PC-3 (cell line): ENCODE measurements around the gene LRBA. TPM values are rescaled to one million over a fixed set of nuclear protein-coding genes. Genes with fewer than 3 reads are reported as not detected.

Experiments used
- ATAC-seq: fragments of 200-7000 bp; cut with Tn5 transposase; 2 replicates; pipeline ENCODE4 v1.9.1; 2020; ENCODE audit warnings: mild to moderate bottlenecking, moderate library complexity
- BruUV-seq: library from RNA; stranded (reverse); fragments of 400-500 nt; replicated peaks from 2 replicates; lab custom pipeline; 2021; lab: Mats Ljungman, UMichigan
- CTCF ChIA-PET: fragments of 300-600 bp; sonication (Branson Sonifier 250); formaldehyde crosslinking; loops from one replicate; lab custom pipeline; 2022; ENCODE audit warnings: antibody characterized with exemption; lab: Charles Lee
- POLR2A ChIA-PET: fragments of 300-600 bp; sonication (Branson Sonifier 250); formaldehyde crosslinking; loops from one replicate; lab custom pipeline; 2022; ENCODE audit warnings: antibody characterized with exemption; ENCODE audit not compliant: unreplicated experiment; lab: Charles Lee
- DNase-seq: peaks from one replicate; pipeline ENCODE4 v3.0.0-alpha.2; 2015
- H2AFZ ChIP-seq: fragments of 300-600 bp; sonication (generic); 2 replicates; pipeline ENCODE4 v1.6.0; 2016; ENCODE audit warnings: antibody characterized with exemption, low read length
- H3F3A ChIP-seq: fragments of 300-600 bp; sonication (generic); one replicate; pipeline ENCODE4 v1.6.0; 2017; ENCODE audit warnings: antibody characterized with exemption, low read length, control low read depth, mild to moderate bottlenecking; ENCODE audit not compliant: unreplicated experiment
- H3K27ac ChIP-seq: fragments of 300-600 bp; sonication (generic); 2 replicates; pipeline ENCODE4 v1.5.1; 2016; ENCODE audit warnings: mild to moderate bottlenecking, low read length
- H3K27me3 ChIP-seq: fragments of 300-600 bp; sonication (generic); 2 replicates; pipeline ENCODE4 v1.6.1; 2016; ENCODE audit warnings: low read length, mixed read lengths
- H3K36me3 ChIP-seq: fragments of 300-600 bp; sonication (generic); 2 replicates; pipeline ENCODE4 v1.6.1; 2016; ENCODE audit warnings: low read depth, mixed run types, low read length, mixed read lengths
- H3K4me1 ChIP-seq: fragments of 300-600 bp; sonication (generic); 2 replicates; pipeline ENCODE4 v1.5.1; 2016; ENCODE audit warnings: low read length; ENCODE audit not compliant: insufficient read depth
- H3K4me2 ChIP-seq: fragments of 300-600 bp; sonication (generic); 2 replicates; pipeline ENCODE4 v1.6.0; 2016; ENCODE audit warnings: low read length
- H3K4me3 ChIP-seq: fragments of 300-600 bp; sonication (generic); 2 replicates; pipeline ENCODE4 v1.5.1; 2016; ENCODE audit warnings: mild to moderate bottlenecking, low read length, mixed read lengths
- H3K79me2 ChIP-seq: fragments of 300-600 bp; sonication (generic); 2 replicates; pipeline ENCODE4 v1.6.1; 2017; ENCODE audit warnings: low read length, mixed read lengths
- H3K9ac ChIP-seq: fragments of 300-600 bp; sonication (generic); 2 replicates; pipeline ENCODE4 v1.6.0; 2016; ENCODE audit warnings: mild to moderate bottlenecking, low read length
- H3K9me2 ChIP-seq: fragments of 300-600 bp; sonication (generic); replicated peaks from 2 replicates; pipeline ENCODE4 v1.6.1; 2016; ENCODE audit warnings: mixed run types, low read length, mixed read lengths
- H3K9me3 ChIP-seq: fragments of 300-600 bp; sonication (generic); 2 replicates; pipeline ENCODE4 v1.6.1; 2016; ENCODE audit warnings: low read length, mixed read lengths
- H4K20me1 ChIP-seq: fragments of 300-600 bp; sonication (generic); 2 replicates; pipeline ENCODE4 v1.6.1; 2016; ENCODE audit warnings: low read length, mixed read lengths
- EZH2 ChIP-seq: fragments of 300-600 bp; sonication (generic); IDR thresholded peaks from one replicate; pipeline ENCODE4 v1.6.1; 2017; ENCODE audit warnings: antibody characterized with exemption, mild to moderate bottlenecking, low read length; ENCODE audit not compliant: unreplicated experiment
- EZH2phosphoT487 ChIP-seq: fragments of 300-600 bp; sonication (generic); IDR thresholded peaks from 2 replicates; pipeline ENCODE4 v1.6.1; 2018; ENCODE audit warnings: mild to moderate bottlenecking, antibody characterized with exemption, low read length, borderline replicate concordance
- intact Hi-C: fragments of 100-400 bp; cut with micrococcal nuclease; formaldehyde crosslinking; loops from 2 replicates; pipeline ENCODE4 v1.9.0; 2023
- total RNA-seq: library from RNA; depleted of rRNA; stranded (reverse); fragments of >200 nt; gene quantifications from 2 replicates; pipeline ENCODE4 v1.2.3, GENCODE V29; 2014
- TF ChIP-seq, protein P1 (sequence below): fragments of 300-600 bp; sonication (generic); conservative IDR thresholded peaks from 2 replicates; pipeline ENCODE4 v1.5.1; 2017; ENCODE audit warnings: antibody characterized with exemption, low read depth, mild to moderate bottlenecking, low read length

Gene LRBA
- total RNA-seq, 1 experiment from 2014 or later: 40.8 TPM

DNA sequence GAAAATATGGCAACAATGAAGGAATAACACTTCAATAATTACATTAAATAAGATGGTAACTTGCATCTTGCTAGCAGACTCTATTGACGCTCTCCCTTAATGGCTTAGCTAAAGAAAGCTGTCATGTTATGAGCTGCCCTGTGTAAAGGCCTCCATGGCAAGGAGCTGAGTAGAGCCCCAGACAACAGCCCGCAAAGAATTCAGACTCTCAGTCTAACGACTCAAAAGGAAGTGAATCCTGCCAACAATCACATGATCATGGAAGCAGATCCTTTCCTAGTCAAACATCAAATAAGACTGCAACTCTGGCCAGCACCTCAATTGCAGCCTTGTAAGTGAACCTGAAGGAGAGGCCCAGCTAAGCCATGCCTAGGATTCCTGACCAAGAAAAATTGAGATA lies 275.5 kb downstream of the LRBA start:
- no peaks in the 10 kb centered on the region for H3K4me1 ChIP-seq
- H4K20me1 ChIP-seq: no peaks in the 10 kb centered on the region
- H3K27ac ChIP-seq: no peak overlapping the region
- ATAC-seq (no peak), DNase-seq (no peak)
- TF ChIP-seq EZH2 (no peak), EZH2phosphoT487 (no peak)
- TF ChIP-seq, protein P1, sequence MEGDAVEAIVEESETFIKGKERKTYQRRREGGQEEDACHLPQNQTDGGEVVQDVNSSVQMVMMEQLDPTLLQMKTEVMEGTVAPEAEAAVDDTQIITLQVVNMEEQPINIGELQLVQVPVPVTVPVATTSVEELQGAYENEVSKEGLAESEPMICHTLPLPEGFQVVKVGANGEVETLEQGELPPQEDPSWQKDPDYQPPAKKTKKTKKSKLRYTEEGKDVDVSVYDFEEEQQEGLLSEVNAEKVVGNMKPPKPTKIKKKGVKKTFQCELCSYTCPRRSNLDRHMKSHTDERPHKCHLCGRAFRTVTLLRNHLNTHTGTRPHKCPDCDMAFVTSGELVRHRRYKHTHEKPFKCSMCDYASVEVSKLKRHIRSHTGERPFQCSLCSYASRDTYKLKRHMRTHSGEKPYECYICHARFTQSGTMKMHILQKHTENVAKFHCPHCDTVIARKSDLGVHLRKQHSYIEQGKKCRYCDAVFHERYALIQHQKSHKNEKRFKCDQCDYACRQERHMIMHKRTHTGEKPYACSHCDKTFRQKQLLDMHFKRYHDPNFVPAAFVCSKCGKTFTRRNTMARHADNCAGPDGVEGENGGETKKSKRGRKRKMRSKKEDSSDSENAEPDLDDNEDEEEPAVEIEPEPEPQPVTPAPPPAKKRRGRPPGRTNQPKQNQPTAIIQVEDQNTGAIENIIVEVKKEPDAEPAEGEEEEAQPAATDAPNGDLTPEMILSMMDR: no peak
- CTCF ChIA-PET: no interaction called here
- H3K9me2 ChIP-seq: no peaks in the 10 kb centered on the region
- intact Hi-C loops: no loop called here
- BruUV-seq: no TSS peak
- no peaks in the 10 kb centered on the region for H3K79me2 ChIP-seq
- H2AFZ ChIP-seq: no peak overlapping the region
- H3K36me3 ChIP-seq: no peaks in the 10 kb centered on the region; the same call in 1 of the 2 replicates
- POLR2A ChIA-PET: no interaction called here
- no peak overlapping the region for H3K4me2 ChIP-seq
- H3K27me3 ChIP-seq: no peaks in the 10 kb centered on the region
- 0 out of 2 replicates have a peak, but pooled peaks cover 9% of the 10 kb centered on the region for H3K9me3 ChIP-seq
- H3K9ac ChIP-seq: no peak overlapping the region
- no peaks in the 10 kb centered on the region for H3F3A ChIP-seq
- no peak overlapping the region for H3K4me3 ChIP-seq

DNA sequence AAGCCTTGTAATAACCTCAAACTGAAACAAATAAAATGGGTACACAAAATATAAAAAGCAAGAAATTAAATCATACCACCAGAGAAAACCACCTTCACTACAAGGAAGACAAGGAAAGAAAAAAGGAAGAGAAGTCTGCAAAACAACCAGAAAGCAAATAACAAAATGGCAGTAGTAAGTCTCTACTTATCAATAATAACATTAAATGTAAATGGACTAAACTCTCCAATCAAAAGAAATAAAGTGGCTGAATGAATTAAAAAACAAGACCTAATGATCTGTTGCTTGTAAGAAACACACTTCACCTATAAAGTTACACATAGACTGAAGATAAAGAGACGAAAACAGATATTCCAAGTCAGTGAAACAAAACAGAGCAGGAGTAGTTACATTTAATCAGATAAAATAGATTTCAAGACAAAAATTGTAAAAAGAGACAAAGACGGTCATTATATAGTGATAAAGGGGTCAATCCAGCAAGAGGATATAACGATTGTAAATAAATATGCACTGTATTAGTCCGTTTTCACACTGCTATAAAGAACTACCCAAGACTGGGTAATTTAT lies 289.0 kb downstream of the LRBA start:
- Histone ChIP-seq H3K4me3 (no peak overlapping the region), H3K79me2 (no peaks in the 10 kb centered on the region), H3K36me3 (no peaks in the 10 kb centered on the region; the same call in 1 of the 2 replicates), H3K27me3 (no peaks in the 10 kb centered on the region), H2AFZ (no peak overlapping the region), H3F3A (no peaks in the 10 kb centered on the region), H3K9ac (no peak overlapping the region), H3K4me2 (no peak overlapping the region), H3K27ac (no peak overlapping the region), H4K20me1 (no peaks in the 10 kb centered on the region), H3K9me2 (no peaks in the 10 kb centered on the region), H3K4me1 (no peaks in the 10 kb centered on the region), H3K9me3 (no peaks in the 10 kb centered on the region)
- no TSS peak for BruUV-seq
- DNase-seq (no peak), ATAC-seq (no peak)
- CTCF ChIA-PET: no interaction called here
- POLR2A ChIA-PET: no interaction called here
- TF ChIP-seq EZH2phosphoT487 (no peak), EZH2 (no peak)
- TF ChIP-seq, protein P1: no peak
- intact Hi-C loops: no loop called here

DNA sequence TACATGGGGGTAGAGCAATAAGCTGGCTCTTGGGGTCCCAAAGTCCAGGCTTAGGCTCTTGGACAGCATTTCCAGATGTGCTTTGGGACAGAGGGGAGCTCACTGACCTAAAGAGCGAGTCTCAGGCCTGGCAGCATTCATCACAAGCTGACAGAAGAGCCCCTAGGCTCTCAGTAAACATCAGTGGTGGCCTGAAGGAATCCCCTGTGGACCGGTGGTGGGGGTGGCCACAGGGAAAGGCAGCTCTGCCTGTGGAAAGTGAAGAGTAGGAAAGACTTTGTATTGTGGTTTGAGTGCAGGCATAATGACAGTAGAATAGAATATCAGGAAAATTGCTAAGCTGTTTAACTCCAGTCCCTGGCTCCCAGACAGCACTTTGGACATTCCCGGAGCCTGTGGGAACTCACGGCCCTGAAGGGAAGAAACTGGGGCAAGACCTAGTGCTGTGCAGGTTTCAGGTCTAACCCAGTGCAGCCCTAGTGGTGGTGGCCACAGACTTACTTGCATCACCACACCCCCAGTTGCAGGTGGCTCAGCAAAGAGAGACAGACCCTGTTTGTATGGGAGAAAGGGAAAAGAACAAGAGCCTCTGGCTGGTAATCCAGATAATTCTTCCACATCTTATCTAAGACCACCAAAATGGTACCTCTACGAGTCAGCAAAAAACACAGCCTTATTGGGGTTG lies 291.2 kb downstream of the LRBA start:
- Histone ChIP-seq H3K79me2 (no peaks in the 10 kb centered on the region), H3K27me3 (no peaks in the 10 kb centered on the region), H3K4me2 (no peak overlapping the region), H2AFZ (no peak overlapping the region), H3F3A (no peaks in the 10 kb centered on the region), H3K4me1 (no peaks in the 10 kb centered on the region), H3K4me3 (no peak overlapping the region), H3K9ac (no peak overlapping the region), H3K9me3 (no peaks in the 10 kb centered on the region), H3K36me3 (no peaks in the 10 kb centered on the region; the same call in 1 of the 2 replicates), H4K20me1 (no peaks in the 10 kb centered on the region), H3K9me2 (no peaks in the 10 kb centered on the region), H3K27ac (no peak overlapping the region)
- DNase-seq (no peak), ATAC-seq (no peak)
- ChIA-PET CTCF (no interaction called here), POLR2A (no interaction called here)
- TF ChIP-seq, protein P1: no peak
- TF ChIP-seq EZH2 (no peak), EZH2phosphoT487 (no peak)
- BruUV-seq: no TSS peak
- intact Hi-C loops: no loop called here
